Esophagus muscularis mucosa (tissue), 4 donors: ENCODE results near the gene DNAH11. TPM values are rescaled to one million over a fixed set of nuclear protein-coding genes. Genes with fewer than 3 reads are reported as not detected.
A peak's percentile ranks its signal among the peaks of the same experiment; 100 is the strongest.

Source experiments
- DNase-seq: peaks from one replicate; pipeline ENCODE4 v3.0.0-alpha.2; 2017; ENCODE audit errors: extremely low spot score
- H3K27ac ChIP-seq, 4 donors: fragments of 200-600 bp; sonication (generic); replicated peaks in 1 of 4; 1 replicate in 3 of 4; 2 replicates in 1 of 4; pipeline ENCODE4 v1.5.1; 2016 to 2019; ENCODE audit warnings: mild to moderate bottlenecking in 1 of 4
- H3K27me3 ChIP-seq, 4 donors: fragments of 200-600 bp; sonication (generic); one replicate each; pipeline versions ENCODE4 v1.5.1 to v1.6.0; 2016 to 2019
- H3K36me3 ChIP-seq, 4 donors: fragments of 200-600 bp; sonication (generic); one replicate each; pipeline ENCODE4 v1.5.1; 2016 to 2019
- H3K4me1 ChIP-seq, 4 donors: fragments of 200-600 bp; sonication (generic); one replicate each; pipeline ENCODE4 v1.5.1; 2016 to 2019
- H3K4me3 ChIP-seq, 4 donors: fragments of 200-600 bp; sonication (generic); 1 replicate in 2 of 4; 2 replicates in 2 of 4; pipeline ENCODE4 v1.5.1; 2016 to 2019; ENCODE audit warnings: mild to moderate bottlenecking in 4 of 4, moderate library complexity in 1 of 4
- H3K9me3 ChIP-seq, 4 donors: fragments of 200-600 bp; sonication (generic); 1 replicate in 3 of 4; 2 replicates in 1 of 4; pipeline ENCODE4 v1.5.1; 2016 to 2019
- EP300 ChIP-seq: sonication (generic); formaldehyde crosslinking; IDR thresholded peaks from one replicate; pipeline ENCODE4 v1.6.1; 2017; ENCODE audit warnings: antibody characterized with exemption
- POLR2A ChIP-seq: fragments of 450-650 bp; IDR thresholded peaks from one replicate; pipeline ENCODE4 v1.6.1; 2017; ENCODE audit warnings: antibody characterized with exemption, moderate library complexity, mild to moderate bottlenecking, low read depth
- POLR2AphosphoS5 ChIP-seq, 2 donors: sonication (generic); formaldehyde crosslinking; IDR thresholded peaks; one replicate each; pipeline ENCODE4 v1.6.1; 2017; ENCODE audit warnings: antibody characterized with exemption in 2 of 2
- WGBS: methylation state at CpG from one replicate; pipeline ENCODE4 v1.1.5; 2018; 5-methylcytosine and 5-hydroxymethylcytosine counted together
- intact Hi-C: fragments of 100-400 bp; cut with DNase I; formaldehyde crosslinking; loops from one replicate; pipeline ENCODE4 v1.15.1; 2023
- total RNA-seq, 4 donors: library from RNA; depleted of rRNA; stranded (reverse); fragments of >200 nt; gene quantifications; one replicate each; pipeline versions ENCODE4 v1.1.0 to v1.2.1, GENCODE V29; 2016
- TF ChIP-seq, protein P1 (sequence below), 3 experiments: fragments of 200-600 bp in 2 of 3; fragments of 450-650 bp in 1 of 3; sonication (generic) in 2 of 3; IDR thresholded peaks; one replicate each; pipeline ENCODE4 v1.5.1; 2017 to 2019; ENCODE audit warnings: antibody characterized with exemption in 3 of 3, mild to moderate bottlenecking in 2 of 3, moderate library complexity in 1 of 3

The DNAH11 gene
- total RNA-seq, 4 donors from 2014 or later, result 8.7 to 16.6 (median 13.1) TPM

DNA sequence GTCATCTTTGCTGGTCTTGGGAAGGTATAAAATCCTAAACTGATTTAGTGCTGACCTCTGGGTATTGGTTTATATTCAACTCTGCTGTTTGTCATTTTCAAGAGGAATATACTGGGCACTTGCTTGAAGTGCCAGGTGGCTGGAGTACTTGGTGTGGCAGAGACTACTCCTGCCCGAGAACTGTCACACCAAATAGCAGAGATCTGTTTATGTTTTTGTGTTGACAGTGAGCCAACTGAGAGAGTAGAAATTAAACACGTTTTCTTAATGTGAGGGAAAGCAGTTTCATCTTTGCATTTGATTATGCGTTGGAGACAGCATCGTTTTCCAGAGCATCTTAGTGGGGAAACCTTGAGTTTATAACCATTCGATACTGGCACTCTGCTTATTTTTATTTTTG is 228.4 kb downstream of the DNAH11 start:
- DNase-seq, result no peak
- Histone ChIP-seq H3K4me1 (peaks cover 0 to 28% (median 22%) of the 10 kb centered on the region in 4 donors), H3K9me3 (no peaks in the 10 kb centered on the region), H3K27ac (peak overlapping the region in 1 of 4 donors; percentile 20), H3K4me3 (no peak overlapping the region), H3K27me3 (no peaks in the 10 kb centered on the region), H3K36me3 (no peaks in the 10 kb centered on the region)
- intact Hi-C loops, result loop anchor here (10.0 kb wide), 2 partner anchors 226 to 314 kb away; partner anchors contain the start of gene DNAH11
- TF ChIP-seq, protein P1, sequence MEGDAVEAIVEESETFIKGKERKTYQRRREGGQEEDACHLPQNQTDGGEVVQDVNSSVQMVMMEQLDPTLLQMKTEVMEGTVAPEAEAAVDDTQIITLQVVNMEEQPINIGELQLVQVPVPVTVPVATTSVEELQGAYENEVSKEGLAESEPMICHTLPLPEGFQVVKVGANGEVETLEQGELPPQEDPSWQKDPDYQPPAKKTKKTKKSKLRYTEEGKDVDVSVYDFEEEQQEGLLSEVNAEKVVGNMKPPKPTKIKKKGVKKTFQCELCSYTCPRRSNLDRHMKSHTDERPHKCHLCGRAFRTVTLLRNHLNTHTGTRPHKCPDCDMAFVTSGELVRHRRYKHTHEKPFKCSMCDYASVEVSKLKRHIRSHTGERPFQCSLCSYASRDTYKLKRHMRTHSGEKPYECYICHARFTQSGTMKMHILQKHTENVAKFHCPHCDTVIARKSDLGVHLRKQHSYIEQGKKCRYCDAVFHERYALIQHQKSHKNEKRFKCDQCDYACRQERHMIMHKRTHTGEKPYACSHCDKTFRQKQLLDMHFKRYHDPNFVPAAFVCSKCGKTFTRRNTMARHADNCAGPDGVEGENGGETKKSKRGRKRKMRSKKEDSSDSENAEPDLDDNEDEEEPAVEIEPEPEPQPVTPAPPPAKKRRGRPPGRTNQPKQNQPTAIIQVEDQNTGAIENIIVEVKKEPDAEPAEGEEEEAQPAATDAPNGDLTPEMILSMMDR (IDR thresholded peaks at IDR 0.05), result no peak
- TF ChIP-seq EP300 (no peak), POLR2A (no peak), POLR2AphosphoS5 (IDR thresholded peaks at IDR 0.05) (no peak)
- WGBS, result 58% methylated on average over 5 of the region's 5 CpGs

DNA sequence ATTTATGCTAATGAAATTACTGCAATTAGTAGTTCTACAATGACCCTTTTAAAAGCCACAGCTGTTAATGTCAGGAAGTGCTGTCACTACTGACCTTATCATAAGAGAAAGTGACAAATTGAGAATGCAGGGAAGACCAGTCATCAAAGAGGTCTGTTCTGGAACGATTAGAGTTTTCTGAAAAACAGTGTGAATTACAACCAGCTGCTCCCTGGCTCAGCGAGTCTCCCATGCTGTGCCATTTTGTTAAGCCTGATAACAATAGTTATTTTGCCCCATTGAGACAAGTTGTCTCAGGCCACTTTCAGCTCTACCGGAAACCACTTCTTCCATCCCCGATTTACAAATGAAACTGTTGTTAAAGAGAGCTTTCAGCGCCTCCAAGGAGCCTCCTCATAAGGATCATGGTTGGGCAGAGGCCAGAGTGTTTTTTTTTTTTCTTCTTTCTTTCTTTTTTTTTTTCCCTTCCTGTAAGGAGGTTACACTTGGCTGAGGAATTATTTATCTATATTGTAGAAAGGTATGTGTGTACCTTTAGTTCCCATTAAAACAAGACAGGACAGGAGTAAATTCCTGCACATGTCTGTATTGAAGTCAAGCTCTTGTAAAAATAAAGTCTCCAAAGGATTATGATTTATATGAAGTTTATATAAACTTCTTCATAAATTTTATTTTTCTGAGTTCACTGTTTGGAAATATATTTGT is 229.2 kb downstream of the DNAH11 start:
- TF ChIP-seq EP300 (no peak), POLR2A (no peak), POLR2AphosphoS5 (IDR thresholded peaks at IDR 0.05) (no peak)
- TF ChIP-seq, protein P1 (IDR thresholded peaks at IDR 0.05), result no peak
- intact Hi-C loops, result loop anchor here (10.0 kb wide), 2 partner anchors 227 to 313 kb away; partner anchors contain the start of gene DNAH11
- Histone ChIP-seq H3K4me1 (peaks cover 0 to 28% (median 22%) of the 10 kb centered on the region in 4 donors), H3K9me3 (no peaks in the 10 kb centered on the region), H3K36me3 (no peaks in the 10 kb centered on the region), H3K27me3 (no peaks in the 10 kb centered on the region), H3K27ac (peak overlapping the region in 1 of 4 donors; percentile 1), H3K4me3 (peak overlapping the region in 2 of 4 donors; percentile 2 to 9)
- 11% methylated on average over 5 of the region's 5 CpGs for WGBS
- no peak for DNase-seq

DNA sequence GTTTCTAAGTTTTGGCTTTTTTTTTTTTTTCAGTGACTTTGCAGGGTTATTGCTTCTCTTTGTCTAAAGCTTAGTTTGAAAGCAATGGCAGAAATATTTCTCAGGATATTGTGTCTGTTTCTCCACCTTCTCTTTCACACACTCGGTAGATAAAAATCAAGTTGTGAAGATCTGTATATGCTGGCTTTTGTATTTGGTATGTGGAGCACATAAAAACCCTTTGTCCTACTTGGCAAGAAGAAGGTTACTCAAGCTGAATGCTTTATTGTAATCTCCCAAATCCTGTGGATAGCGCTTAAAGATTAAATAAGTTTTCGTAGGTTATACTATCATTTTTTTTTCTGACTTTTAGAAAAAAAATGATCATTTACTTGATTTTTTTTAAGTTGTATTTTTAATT is 230.5 kb downstream of the DNAH11 start:
- H3K4me1 ChIP-seq, result peaks cover 0 to 28% (median 22%) of the 10 kb centered on the region in 4 donors
- no peak for DNase-seq
- no peak for TF ChIP-seq POLR2A
- no peak for TF ChIP-seq POLR2AphosphoS5 (IDR thresholded peaks at IDR 0.05)
- no peak for TF ChIP-seq EP300
- TF ChIP-seq, protein P1 (IDR thresholded peaks at IDR 0.05), result no peak
- no peaks in the 10 kb centered on the region for H3K9me3 ChIP-seq
- H3K4me3 ChIP-seq, result no peak overlapping the region
- no peaks in the 10 kb centered on the region for H3K27me3 ChIP-seq
- no peak overlapping the region for H3K27ac ChIP-seq
- WGBS, result 47% methylated on average over 3 of the region's 3 CpGs
- intact Hi-C loops, result loop anchor here (10.0 kb wide), 2 partner anchors 229 to 311 kb away; partner anchors contain the start of gene DNAH11
- no peaks in the 10 kb centered on the region for H3K36me3 ChIP-seq

DNA sequence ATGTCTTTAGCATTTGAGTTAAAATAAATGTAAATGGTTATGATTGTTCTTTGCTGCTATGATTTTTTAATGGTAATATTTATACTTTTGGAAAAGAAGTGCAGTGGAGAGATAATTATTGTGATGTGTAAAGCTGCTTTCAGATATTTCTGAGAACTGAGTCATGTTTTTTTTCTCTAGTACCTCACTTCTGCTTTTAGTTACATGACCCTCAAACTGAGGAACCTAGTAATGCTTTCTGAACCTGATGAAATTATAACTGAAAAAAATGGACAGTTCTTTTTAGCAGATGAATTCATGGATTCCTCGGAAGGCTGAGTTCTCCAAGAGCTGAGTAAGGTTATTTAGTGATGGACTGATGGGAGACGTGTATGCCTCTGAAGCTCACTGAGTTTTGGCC is 235.1 kb downstream of the DNAH11 start:
- peaks cover 0 to 12% (median 4%) of the 10 kb centered on the region in 4 donors for H3K4me1 ChIP-seq
- WGBS, result 96% methylated on average over 2 of the region's 2 CpGs
- TF ChIP-seq POLR2AphosphoS5 (IDR thresholded peaks at IDR 0.05) (no peak), POLR2A (no peak), EP300 (no peak)
- TF ChIP-seq, protein P1 (IDR thresholded peaks at IDR 0.05), result no peak
- no peak overlapping the region for H3K4me3 ChIP-seq
- intact Hi-C loops, result loop anchor here (10.0 kb wide), 2 partner anchors 233 to 307 kb away; partner anchors contain the start of gene DNAH11
- DNase-seq, result no peak
- H3K27me3 ChIP-seq, result no peaks in the 10 kb centered on the region
- H3K9me3 ChIP-seq, result no peaks in the 10 kb centered on the region
- H3K27ac ChIP-seq, result no peak overlapping the region
- no peaks in the 10 kb centered on the region for H3K36me3 ChIP-seq
